ENCODE data around the gene KCTD3.

Gene KCTD3

DNA sequence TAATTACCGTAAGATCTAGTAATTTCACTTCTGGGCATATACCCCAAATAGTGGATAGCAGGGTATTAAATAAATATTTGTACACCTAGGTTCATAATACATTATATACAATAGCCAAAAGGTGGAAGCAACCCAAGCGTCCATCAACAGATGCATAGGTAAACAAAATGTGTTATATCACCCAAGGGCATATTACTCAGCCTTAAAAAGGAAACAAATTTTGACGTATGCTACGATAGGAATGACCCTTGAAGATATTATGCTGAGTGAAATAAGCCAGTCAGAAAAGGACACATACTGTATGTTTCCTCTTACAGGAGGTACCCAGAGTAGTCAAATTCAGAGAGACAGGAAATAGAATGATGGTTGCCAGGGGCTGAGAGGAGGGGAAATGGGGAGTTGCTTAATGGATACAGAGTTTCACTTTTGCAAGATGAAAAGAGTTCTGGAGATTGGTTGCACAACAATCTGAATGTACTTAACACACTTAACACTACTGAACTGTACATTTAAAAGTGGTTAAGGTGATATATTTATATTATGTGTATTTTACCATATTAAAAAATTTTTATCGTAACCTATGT, 36.6 kb upstream of the KCTD3 start:
- Histone ChIP-seq H3K9me3 (ENCODE audit: control insufficient read depth in 2 of 2, low read length in 2 of 2) (no peaks in the 10 kb centered on the region), H3K27ac (ENCODE audit: low read length) (no peak overlapping the region), H3K4me3 (ENCODE audit: low read length in 2 of 2) (no peak overlapping the region), H3K27me3 (ENCODE audit: control insufficient read depth in 1 of 2, insufficient read depth in 2 of 2, low read length in 2 of 2) (peaks cover 0 to 3% of the 10 kb centered on the region in 2 donors), H3K36me3 (ENCODE audit: control insufficient read depth in 2 of 2, insufficient read depth in 2 of 2, low read length in 2 of 2) (no peaks in the 10 kb centered on the region), H3K9ac (ENCODE audit: low read length in 2 of 2) (no peak overlapping the region), H3K4me1 (ENCODE audit: control insufficient read depth, insufficient read depth, low read length) (no peaks in the 10 kb centered on the region)

DNA sequence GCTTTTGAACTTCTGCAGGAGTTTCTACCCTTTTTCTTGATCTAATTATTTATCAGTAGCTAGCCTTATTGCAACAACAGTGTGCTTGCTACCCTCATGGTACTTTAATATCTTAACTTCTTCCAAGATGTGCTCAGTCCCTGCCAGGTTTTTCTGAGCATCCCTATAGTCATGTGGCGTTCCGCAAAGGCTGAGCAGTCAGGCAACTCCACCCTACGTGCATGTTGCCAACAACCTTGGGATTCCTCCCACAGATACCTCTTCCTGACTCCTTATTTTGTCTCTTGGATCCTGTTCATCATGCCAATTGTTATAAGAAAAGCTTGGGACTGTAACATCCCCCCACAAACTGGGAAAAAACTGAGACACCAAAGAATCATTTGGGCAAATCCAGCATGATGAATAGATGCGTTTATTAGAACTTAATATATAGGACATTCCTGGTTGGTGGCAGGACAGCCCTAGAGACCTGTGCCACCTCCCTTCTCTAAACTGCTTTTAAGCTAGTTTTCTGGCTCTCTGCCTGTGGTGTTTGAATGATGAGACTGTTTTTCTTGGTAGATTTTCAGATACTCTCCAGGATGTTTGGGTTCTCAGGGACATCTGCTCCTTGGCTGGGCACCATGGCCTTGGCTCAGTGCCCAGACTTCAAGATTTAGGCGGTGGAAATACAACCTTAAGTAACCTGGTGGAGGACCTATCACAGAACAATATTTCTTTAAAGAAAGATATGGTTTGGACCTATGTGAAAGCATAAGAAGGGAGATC, 27.1 kb upstream of the KCTD3 start:
- Histone ChIP-seq H3K9me3 (ENCODE audit: control insufficient read depth in 2 of 2, low read length in 2 of 2) (peaks cover 0 to 5% of the 10 kb centered on the region in 2 donors), H3K27me3 (ENCODE audit: control insufficient read depth in 1 of 2, insufficient read depth in 2 of 2, low read length in 2 of 2) (no peaks in the 10 kb centered on the region), H3K4me3 (ENCODE audit: low read length in 2 of 2) (no peak overlapping the region), H3K9ac (ENCODE audit: low read length in 2 of 2) (no peak overlapping the region), H3K27ac (ENCODE audit: low read length) (no peak overlapping the region), H3K36me3 (ENCODE audit: control insufficient read depth in 2 of 2, insufficient read depth in 2 of 2, low read length in 2 of 2) (no peaks in the 10 kb centered on the region), H3K4me1 (ENCODE audit: control insufficient read depth, insufficient read depth, low read length) (no peaks in the 10 kb centered on the region)

DNA sequence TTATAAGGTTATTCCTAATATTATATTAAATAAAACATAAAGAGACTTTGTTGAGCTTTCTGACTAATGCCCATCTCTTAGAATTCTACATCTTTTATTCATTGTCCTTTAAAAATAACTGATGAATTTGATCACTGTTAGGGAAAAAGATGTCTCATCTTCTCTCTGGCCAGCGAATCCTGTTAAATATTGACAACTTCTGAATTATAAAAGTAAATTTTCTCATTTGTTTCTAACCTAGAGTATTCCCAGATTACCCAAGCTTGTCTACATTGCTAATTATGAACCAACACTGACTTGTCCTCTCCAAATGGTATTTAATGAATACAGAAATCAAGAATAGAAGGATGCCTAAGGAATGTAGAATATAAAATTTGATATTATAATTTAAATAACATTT, 24.8 kb upstream of the KCTD3 start:
- Histone ChIP-seq H3K4me3 (ENCODE audit: low read length in 2 of 2) (no peak overlapping the region), H3K9ac (ENCODE audit: low read length in 2 of 2) (no peak overlapping the region), H3K4me1 (ENCODE audit: control insufficient read depth, insufficient read depth, low read length) (no peaks in the 10 kb centered on the region), H3K27ac (ENCODE audit: low read length) (no peak overlapping the region), H3K27me3 (ENCODE audit: control insufficient read depth in 1 of 2, insufficient read depth in 2 of 2, low read length in 2 of 2) (no peaks in the 10 kb centered on the region), H3K9me3 (ENCODE audit: control insufficient read depth in 2 of 2, low read length in 2 of 2) (peaks cover 0 to 5% of the 10 kb centered on the region in 2 donors), H3K36me3 (ENCODE audit: control insufficient read depth in 2 of 2, insufficient read depth in 2 of 2, low read length in 2 of 2) (no peaks in the 10 kb centered on the region)

GRCh38 chr1:215543191-215543606, 23.9 kb upstream of the KCTD3 start:
- no peak overlapping the region for H3K9ac ChIP-seq (ENCODE audit: low read length in 2 of 2)
- H3K9me3 ChIP-seq (ENCODE audit: control insufficient read depth in 2 of 2, low read length in 2 of 2) = peaks cover 0 to 5% of the 10 kb centered on the region in 2 donors
- no peaks in the 10 kb centered on the region for H3K27me3 ChIP-seq (ENCODE audit: control insufficient read depth in 1 of 2, insufficient read depth in 2 of 2, low read length in 2 of 2)
- H3K36me3 ChIP-seq (ENCODE audit: control insufficient read depth in 2 of 2, insufficient read depth in 2 of 2, low read length in 2 of 2) = no peaks in the 10 kb centered on the region
- no peak overlapping the region for H3K4me3 ChIP-seq (ENCODE audit: low read length in 2 of 2)
- H3K27ac ChIP-seq (ENCODE audit: low read length) = no peak overlapping the region
- H3K4me1 ChIP-seq (ENCODE audit: control insufficient read depth, insufficient read depth, low read length) = no peaks in the 10 kb centered on the region

- Histone ChIP-seq H3K27ac (ENCODE audit: low read length) (no peak overlapping the region), H3K4me3 (ENCODE audit: low read length in 2 of 2) (no peak overlapping the region), H3K4me1 (ENCODE audit: control insufficient read depth, insufficient read depth, low read length) (no peaks in the 10 kb centered on the region), H3K36me3 (ENCODE audit: control insufficient read depth in 2 of 2, insufficient read depth in 2 of 2, low read length in 2 of 2) (no peaks in the 10 kb centered on the region), H3K27me3 (ENCODE audit: control insufficient read depth in 1 of 2, insufficient read depth in 2 of 2, low read length in 2 of 2) (no peaks in the 10 kb centered on the region), H3K9ac (ENCODE audit: low read length in 2 of 2) (no peak overlapping the region), H3K9me3 (ENCODE audit: control insufficient read depth in 2 of 2, low read length in 2 of 2) (peaks cover 0 to 5% of the 10 kb centered on the region in 2 donors)
Observed at GRCh38 chr1:215543806-215544205, 23.3 kb upstream of the KCTD3 start.

DNA sequence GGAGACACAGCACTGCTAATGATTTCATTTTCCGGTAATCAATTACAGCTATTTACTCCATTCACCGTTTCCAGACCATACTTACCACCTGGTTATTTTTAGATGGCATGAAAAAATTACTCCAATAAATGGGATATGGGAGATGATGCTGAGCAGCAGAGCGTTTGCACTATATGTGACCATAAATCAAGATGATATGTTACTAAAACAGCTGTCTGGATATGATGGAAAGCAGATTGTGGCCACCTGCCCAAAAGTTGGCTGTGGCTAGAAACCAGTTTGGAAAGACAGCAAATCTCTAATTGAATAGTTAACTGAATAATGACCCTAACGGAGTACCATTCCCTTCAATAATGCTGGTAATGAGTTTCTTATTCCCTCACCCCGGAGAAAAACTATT, 22.5 kb upstream of the KCTD3 start:
- Histone ChIP-seq H3K9ac (ENCODE audit: low read length in 2 of 2) (no peak overlapping the region), H3K4me3 (ENCODE audit: low read length in 2 of 2) (no peak overlapping the region), H3K4me1 (ENCODE audit: control insufficient read depth, insufficient read depth, low read length) (no peaks in the 10 kb centered on the region), H3K27ac (ENCODE audit: low read length) (no peak overlapping the region), H3K9me3 (ENCODE audit: control insufficient read depth in 2 of 2, low read length in 2 of 2) (peaks cover 0 to 5% of the 10 kb centered on the region in 2 donors), H3K36me3 (ENCODE audit: control insufficient read depth in 2 of 2, insufficient read depth in 2 of 2, low read length in 2 of 2) (no peaks in the 10 kb centered on the region), H3K27me3 (ENCODE audit: control insufficient read depth in 1 of 2, insufficient read depth in 2 of 2, low read length in 2 of 2) (no peaks in the 10 kb centered on the region)

- no peak overlapping the region for H3K27ac ChIP-seq (ENCODE audit: low read length)
- no peaks in the 10 kb centered on the region for H3K4me1 ChIP-seq (ENCODE audit: control insufficient read depth, insufficient read depth, low read length)
- H3K4me3 ChIP-seq (ENCODE audit: low read length in 2 of 2) = no peak overlapping the region
- H3K36me3 ChIP-seq (ENCODE audit: control insufficient read depth in 2 of 2, insufficient read depth in 2 of 2, low read length in 2 of 2) = no peaks in the 10 kb centered on the region
- no peaks in the 10 kb centered on the region for H3K27me3 ChIP-seq (ENCODE audit: control insufficient read depth in 1 of 2, insufficient read depth in 2 of 2, low read length in 2 of 2)
- H3K9ac ChIP-seq (ENCODE audit: low read length in 2 of 2) = no peak overlapping the region
- H3K9me3 ChIP-seq (ENCODE audit: control insufficient read depth in 2 of 2, low read length in 2 of 2) = peaks cover 0 to 5% of the 10 kb centered on the region in 2 donors
Observed at GRCh38 chr1:215545096-215545495, 22.0 kb upstream of the KCTD3 start.

GRCh38 chr1:215547011-215547410, 20.1 kb upstream of the KCTD3 start:
- Histone ChIP-seq H3K36me3 (ENCODE audit: control insufficient read depth in 2 of 2, insufficient read depth in 2 of 2, low read length in 2 of 2) (no peaks in the 10 kb centered on the region), H3K27ac (ENCODE audit: low read length) (no peak overlapping the region), H3K9ac (ENCODE audit: low read length in 2 of 2) (no peak overlapping the region), H3K4me3 (ENCODE audit: low read length in 2 of 2) (no peak overlapping the region), H3K4me1 (ENCODE audit: control insufficient read depth, insufficient read depth, low read length) (no peaks in the 10 kb centered on the region), H3K27me3 (ENCODE audit: control insufficient read depth in 1 of 2, insufficient read depth in 2 of 2, low read length in 2 of 2) (no peaks in the 10 kb centered on the region), H3K9me3 (ENCODE audit: control insufficient read depth in 2 of 2, low read length in 2 of 2) (peaks cover 0 to 5% of the 10 kb centered on the region in 2 donors)

DNA sequence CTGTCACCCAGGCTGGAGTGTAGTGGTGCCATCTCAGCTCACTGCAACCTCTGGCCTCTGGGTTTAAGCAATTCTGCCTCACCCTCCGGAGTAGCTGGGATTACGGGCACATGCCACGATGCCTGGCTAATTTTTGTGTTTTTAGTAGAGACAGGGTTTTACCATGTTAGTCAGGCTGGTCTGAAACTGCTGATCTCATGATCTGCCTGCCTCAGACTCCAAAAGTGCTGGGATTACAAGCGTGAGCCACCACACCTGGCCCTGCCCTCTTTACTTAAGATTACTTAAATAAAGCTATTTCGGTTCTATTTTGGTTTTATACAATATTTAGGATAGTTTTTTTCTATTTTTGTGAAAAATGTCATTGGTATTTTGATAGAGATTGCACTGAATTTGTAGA, 15.3 kb upstream of the KCTD3 start:
- H3K4me3 ChIP-seq (ENCODE audit: low read length in 2 of 2) = no peak overlapping the region
- H3K36me3 ChIP-seq (ENCODE audit: control insufficient read depth in 2 of 2, insufficient read depth in 2 of 2, low read length in 2 of 2) = no peaks in the 10 kb centered on the region
- H3K4me1 ChIP-seq (ENCODE audit: control insufficient read depth, insufficient read depth, low read length) = no peaks in the 10 kb centered on the region
- no peak overlapping the region for H3K27ac ChIP-seq (ENCODE audit: low read length)
- no peaks in the 10 kb centered on the region for H3K27me3 ChIP-seq (ENCODE audit: control insufficient read depth in 1 of 2, insufficient read depth in 2 of 2, low read length in 2 of 2)
- no peak overlapping the region for H3K9ac ChIP-seq (ENCODE audit: low read length in 2 of 2)
- no peaks in the 10 kb centered on the region for H3K9me3 ChIP-seq (ENCODE audit: control insufficient read depth in 2 of 2, low read length in 2 of 2)

DNA sequence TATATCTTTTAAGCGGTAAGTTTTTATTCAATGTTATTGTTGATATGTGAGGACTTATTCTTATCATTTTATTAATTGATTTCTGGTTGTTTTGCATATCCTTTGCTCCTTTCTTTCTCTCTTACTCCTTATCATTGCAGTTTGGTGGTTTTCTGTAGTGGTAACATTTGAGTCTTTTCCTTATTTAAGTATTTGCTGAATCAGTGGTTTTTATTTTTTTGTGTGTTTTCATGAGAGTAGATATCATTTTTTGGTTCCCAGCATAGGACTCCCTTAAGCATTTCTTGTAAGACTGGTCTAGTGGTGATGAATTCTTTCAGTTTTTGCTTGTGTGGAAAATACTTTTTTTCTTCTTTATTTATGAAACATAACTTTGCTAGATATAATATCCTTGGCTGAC, 12.2 kb upstream of the KCTD3 start:
- Histone ChIP-seq H3K4me1 (ENCODE audit: control insufficient read depth, insufficient read depth, low read length) (no peaks in the 10 kb centered on the region), H3K4me3 (ENCODE audit: low read length in 2 of 2) (no peak overlapping the region), H3K9me3 (ENCODE audit: control insufficient read depth in 2 of 2, low read length in 2 of 2) (no peaks in the 10 kb centered on the region), H3K9ac (ENCODE audit: low read length in 2 of 2) (no peak overlapping the region), H3K27me3 (ENCODE audit: control insufficient read depth in 1 of 2, insufficient read depth in 2 of 2, low read length in 2 of 2) (no peaks in the 10 kb centered on the region), H3K36me3 (ENCODE audit: control insufficient read depth in 2 of 2, insufficient read depth in 2 of 2, low read length in 2 of 2) (no peaks in the 10 kb centered on the region), H3K27ac (ENCODE audit: low read length) (no peak overlapping the region)

GRCh38 chr1:215555531-215555930, 11.6 kb upstream of the KCTD3 start:
- H3K9me3 ChIP-seq (ENCODE audit: control insufficient read depth in 2 of 2, low read length in 2 of 2) = peaks cover 0 to 2% of the 10 kb centered on the region in 2 donors
- no peaks in the 10 kb centered on the region for H3K36me3 ChIP-seq (ENCODE audit: control insufficient read depth in 2 of 2, insufficient read depth in 2 of 2, low read length in 2 of 2)
- no peak overlapping the region for H3K27ac ChIP-seq (ENCODE audit: low read length)
- H3K4me3 ChIP-seq (ENCODE audit: low read length in 2 of 2) = no peak overlapping the region
- H3K4me1 ChIP-seq (ENCODE audit: control insufficient read depth, insufficient read depth, low read length) = no peaks in the 10 kb centered on the region
- no peaks in the 10 kb centered on the region for H3K27me3 ChIP-seq (ENCODE audit: control insufficient read depth in 1 of 2, insufficient read depth in 2 of 2, low read length in 2 of 2)
- H3K9ac ChIP-seq (ENCODE audit: low read length in 2 of 2) = no peak overlapping the region
